Measurements from ENCODE around the gene CDKN1A. TPM values are rescaled to one million over a fixed set of nuclear protein-coding genes. Genes with fewer than 3 reads are reported as not detected.
"Not testable (repeated sequence)": the region's sequence is repeated elsewhere in the genome, so short reads cannot be mapped to it uniquely, and the experiment has no call there.

Gene CDKN1A
- total and polyA plus RNA-seq, 11 donors: 27.5 to 658 (median 99.8) TPM

DNA sequence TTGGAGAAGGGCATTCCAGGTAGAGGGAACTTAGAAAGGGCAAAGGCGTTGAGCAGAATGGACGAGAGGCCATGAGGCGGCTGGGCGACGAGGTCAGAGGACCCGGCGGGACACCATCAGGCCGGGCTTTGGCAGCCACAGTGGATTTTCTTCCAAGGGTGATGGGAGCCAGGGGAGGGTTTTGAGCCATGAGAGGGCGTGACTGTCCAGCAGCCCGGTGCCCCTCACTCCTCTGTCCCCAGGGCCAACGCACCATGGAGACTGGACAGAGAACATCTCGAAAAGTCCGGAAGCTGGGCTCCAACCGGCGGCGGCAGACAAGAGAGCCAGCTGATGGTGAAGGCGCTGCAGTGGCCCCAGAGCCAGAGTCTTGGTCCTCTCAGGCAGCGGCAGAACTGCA lies 25.5 kb downstream of the CDKN1A start:
- ATAC-seq: no peak
- Histone ChIP-seq H3K9me3 (no peaks in the 10 kb centered on the region), H3K27ac (no peak overlapping the region), H3K4me1 (peaks cover 0 to 15% (median 0%) of the 10 kb centered on the region in 12 donors), H3K36me3 (no peaks in the 10 kb centered on the region), H3K4me3 (no peak overlapping the region), H3K27me3 (no peaks in the 10 kb centered on the region)
- DNase-seq: no peak
- TF ChIP-seq POLR2A (IDR thresholded peaks at IDR 0.05) (no peak), CTCF (IDR thresholded peaks at IDR 0.05) (no peak)
- WGBS, 4 donors: 95 to 97% (median 95%) methylated on average over 16 to 18 of the region's 18 CpGs
- intact Hi-C loops (cut with DNase I): no loop called here

DNA sequence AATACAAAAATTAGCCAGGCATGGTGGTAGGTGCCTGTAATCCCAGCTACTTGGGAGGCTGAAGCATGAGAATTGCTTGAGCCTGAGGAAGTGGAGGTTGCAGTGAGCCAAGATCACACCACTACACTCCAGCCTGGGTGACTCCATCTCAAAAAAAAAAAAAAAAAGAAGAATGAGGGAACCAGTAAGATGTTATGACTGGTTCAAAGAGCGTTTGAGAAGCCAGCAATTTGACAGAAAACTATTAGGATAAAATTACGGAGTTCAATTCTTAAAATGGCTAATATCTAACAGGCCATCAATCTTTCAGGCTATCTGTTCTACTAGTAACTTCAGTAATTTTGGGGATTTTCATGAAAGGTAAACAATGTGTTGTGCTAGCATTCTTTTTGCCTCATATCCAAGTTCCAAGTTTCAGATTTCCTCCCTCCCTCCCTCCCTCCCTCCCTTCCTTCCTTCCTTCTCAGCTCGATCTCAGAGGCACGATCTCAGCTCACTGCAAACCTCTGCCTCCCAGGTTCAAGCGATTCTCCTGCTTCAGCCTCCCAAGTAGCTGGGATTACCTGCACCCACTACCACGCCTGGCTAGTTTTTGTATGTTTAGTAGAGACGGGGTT lies 26.6 kb downstream of the CDKN1A start:
- DNase-seq; intact Hi-C loops (cut with DNase I); H3K27ac ChIP-seq; ATAC-seq; H3K9me3 ChIP-seq; H3K36me3 ChIP-seq; H3K27me3 ChIP-seq; H3K4me3 ChIP-seq: not testable (repeated sequence)
- 70 to 78% (median 75%) methylated on average over 7 of the region's 7 CpGs for WGBS, 4 donors
- H3K4me1 ChIP-seq: peaks cover 0 to 11% (median 0%) of the 10 kb centered on the region in 12 donors

GRCh38 chr6:36706339-36706738 lies 27.8 kb downstream of the CDKN1A start:
- no peaks in the 10 kb centered on the region for H3K9me3 ChIP-seq
- H3K27ac ChIP-seq: no peak overlapping the region
- DNase-seq: no peak
- H3K36me3 ChIP-seq: no peaks in the 10 kb centered on the region
- H3K4me1 ChIP-seq: peaks cover 0 to 6% (median 0%) of the 10 kb centered on the region in 12 donors
- H3K4me3 ChIP-seq: no peak overlapping the region
- H3K27me3 ChIP-seq: no peaks in the 10 kb centered on the region
- intact Hi-C loops (cut with DNase I): no loop called here
- no peak for ATAC-seq
- WGBS, 4 donors: 43 to 67% (median 60%) methylated on average over 1 of the region's 1 CpG
- no peak for TF ChIP-seq POLR2A (IDR thresholded peaks at IDR 0.05)
- TF ChIP-seq CTCF (IDR thresholded peaks at IDR 0.05): no peak

GRCh38 chr6:36712816-36713215 lies 34.3 kb downstream of the CDKN1A start:
- no peaks in the 10 kb centered on the region for H3K9me3 ChIP-seq
- H3K4me3 ChIP-seq: no peak overlapping the region
- H3K4me1 ChIP-seq: no peaks in the 10 kb centered on the region
- intact Hi-C loops (cut with DNase I): no loop called here
- H3K27me3 ChIP-seq: no peaks in the 10 kb centered on the region
- ATAC-seq (no peak), DNase-seq (no peak)
- H3K36me3 ChIP-seq: no peaks in the 10 kb centered on the region
- 83 to 91% (median 88%) methylated on average over 4 of the region's 4 CpGs for WGBS, 4 donors
- no peak overlapping the region for H3K27ac ChIP-seq
- TF ChIP-seq POLR2A (IDR thresholded peaks at IDR 0.05) (no peak), CTCF (IDR thresholded peaks at IDR 0.05) (no peak)

- Histone ChIP-seq H3K4me1 (no peaks in the 10 kb centered on the region), H3K9me3 (no peaks in the 10 kb centered on the region), H3K36me3 (no peaks in the 10 kb centered on the region), H3K27me3 (no peaks in the 10 kb centered on the region), H3K27ac (no peak overlapping the region), H3K4me3 (no peak overlapping the region)
- DNase-seq: no peak
- TF ChIP-seq CTCF (IDR thresholded peaks at IDR 0.05) (no peak), POLR2A (IDR thresholded peaks at IDR 0.05) (no peak)
- no peak for ATAC-seq
- 89 to 91% (median 90%) methylated on average over 7 to 8 of the region's 8 CpGs for WGBS, 4 donors
- intact Hi-C loops (cut with DNase I): no loop called here
Observed at GRCh38 chr6:36713846-36714245, 35.3 kb downstream of the CDKN1A start.

Measured in heart left ventricle (tissue), 16 donors.